DOHH2 (cell line): ENCODE data around the gene A1BG.

ENCODE experiments used
- H3F3A ChIP-seq: fragments of 200-600 bp; sonication (generic), shearing (Covaris generic); 2 replicates; pipeline ENCODE4 v1.6.0; 2016; ENCODE audit warnings: antibody characterized with exemption, mild to moderate bottlenecking; ENCODE audit not compliant: control insufficient read depth, insufficient read depth
- H3K27ac ChIP-seq: fragments of 200-600 bp; sonication (generic); 2 replicates; pipeline ENCODE4 v1.5.1; 2014; ENCODE audit warnings: low read depth, mild to moderate bottlenecking, low read length, moderate library complexity
- H3K27me3 ChIP-seq: fragments of 200-600 bp; sonication (generic); 2 replicates; pipeline ENCODE4 v1.6.1; 2014; ENCODE audit warnings: mild to moderate bottlenecking, low read length, mixed read lengths; ENCODE audit not compliant: control insufficient read depth
- H3K36me3 ChIP-seq: fragments of 200-600 bp; sonication (generic); 2 replicates; pipeline ENCODE4 v1.6.1; 2014; ENCODE audit warnings: mild to moderate bottlenecking, low read length, moderate library complexity, mixed read lengths; ENCODE audit not compliant: control insufficient read depth
- H3K4me1 ChIP-seq: fragments of 200-600 bp; sonication (generic); 2 replicates; pipeline ENCODE4 v1.6.1; 2014; ENCODE audit warnings: mild to moderate bottlenecking, low read length, mixed read lengths; ENCODE audit not compliant: control insufficient read depth
- H3K4me2 ChIP-seq: fragments of 200-600 bp; sonication (generic); 2 replicates; pipeline ENCODE4 v1.6.0; 2014; ENCODE audit warnings: mild to moderate bottlenecking, low read length, moderate library complexity
- H3K4me3 ChIP-seq: fragments of 200-600 bp; sonication (generic); 2 replicates; pipeline ENCODE4 v1.5.1; 2014; ENCODE audit warnings: mild to moderate bottlenecking, low read length, mixed read lengths
- H3K79me2 ChIP-seq: fragments of 200-600 bp; sonication (generic); 2 replicates; pipeline ENCODE4 v1.6.1; 2014; ENCODE audit warnings: mild to moderate bottlenecking, low read length, mixed read lengths; ENCODE audit not compliant: control insufficient read depth
- H3K9me2 ChIP-seq: fragments of 200-600 bp; sonication (generic); replicated peaks from 2 replicates; pipeline ENCODE4 v1.6.1; 2014; ENCODE audit warnings: mild to moderate bottlenecking, low read length, mixed read lengths; ENCODE audit not compliant: control insufficient read depth
- H3K9me3 ChIP-seq: fragments of 200-600 bp; sonication (generic); 2 replicates; pipeline ENCODE4 v1.6.1; 2014; ENCODE audit warnings: antibody characterized with exemption, low read length, mixed read lengths; ENCODE audit not compliant: control insufficient read depth, insufficient read depth
- H4K20me1 ChIP-seq: fragments of 200-600 bp; sonication (generic); 2 replicates; pipeline ENCODE4 v1.6.0; 2014; ENCODE audit warnings: low read depth, mild to moderate bottlenecking, antibody characterized with exemption, low read length, moderate library complexity; ENCODE audit not compliant: control insufficient read depth, insufficient read depth
- CTCF ChIP-seq: fragments of 200-600 bp; sonication (generic); IDR thresholded peaks from one replicate; pipeline ENCODE4 v1.5.1; 2014; ENCODE audit warnings: antibody characterized with exemption, mild to moderate bottlenecking, low read depth, low read length; ENCODE audit not compliant: poor library complexity, severe bottlenecking
- EZH2phosphoT487 ChIP-seq: fragments of 200-600 bp; sonication (generic); IDR thresholded peaks from 2 replicates; pipeline ENCODE4 v1.6.1; 2017; ENCODE audit warnings: borderline replicate concordance, mild to moderate bottlenecking, antibody characterized with exemption, low read length, moderate library complexity, mixed read lengths

The A1BG gene

DNA sequence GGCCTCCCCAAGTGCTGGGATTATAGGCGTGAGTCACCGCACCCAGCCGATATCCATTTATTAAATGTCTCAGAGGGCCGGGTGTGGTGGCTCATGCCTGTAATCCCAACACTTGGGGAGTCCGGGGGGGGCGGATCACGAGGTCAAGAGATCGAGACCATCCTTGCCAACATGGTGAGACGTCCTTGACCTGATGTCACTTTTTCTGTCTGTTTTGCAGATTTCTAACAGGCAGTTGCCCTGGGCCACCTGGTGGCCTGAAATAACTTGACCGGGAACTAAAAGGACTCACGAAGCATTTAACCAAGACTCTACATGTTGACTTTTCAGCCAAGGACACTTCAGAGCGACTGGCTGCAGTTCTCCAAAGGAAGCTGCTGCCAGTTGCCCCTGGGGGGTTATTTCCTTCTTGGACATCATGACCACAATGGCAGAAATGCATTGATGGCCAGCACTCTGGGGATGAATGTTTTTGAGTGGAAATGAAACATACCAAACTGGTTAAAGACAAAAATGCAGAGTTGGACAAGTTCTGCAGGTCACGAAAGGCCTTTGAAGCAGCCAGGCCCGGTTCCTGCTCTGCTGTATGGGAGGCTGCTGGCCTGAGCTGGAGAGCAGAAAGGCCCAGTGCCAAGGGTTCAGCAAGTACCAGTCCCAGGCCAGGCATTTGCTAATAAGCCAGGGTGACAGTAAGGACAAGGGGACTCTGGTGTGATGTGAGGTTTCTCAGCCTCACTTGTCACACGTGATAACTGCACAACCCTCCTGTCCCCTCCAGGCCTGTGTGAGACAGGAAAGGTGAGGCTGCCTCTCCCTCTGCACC is 19.2 kb upstream of the A1BG start:
- no peaks in the 10 kb centered on the region for H3K27me3 ChIP-seq
- H3K27ac ChIP-seq: no peak overlapping the region
- H3K9me3 ChIP-seq: no peaks in the 10 kb centered on the region
- H4K20me1 ChIP-seq: no peaks in the 10 kb centered on the region
- H3K36me3 ChIP-seq: no peaks in the 10 kb centered on the region
- H3K4me2 ChIP-seq: no peak overlapping the region
- no peak overlapping the region for H3K4me3 ChIP-seq
- H3F3A ChIP-seq: 0 out of 2 replicates have a peak, but pooled peaks cover 2% of the 10 kb centered on the region
- TF ChIP-seq EZH2phosphoT487 (no peak), CTCF (no peak)
- no peaks in the 10 kb centered on the region for H3K79me2 ChIP-seq
- H3K9me2 ChIP-seq: no peaks in the 10 kb centered on the region
- no peaks in the 10 kb centered on the region for H3K4me1 ChIP-seq

- Histone ChIP-seq H3K4me1 (peaks cover 4% of the 10 kb centered on the region; the same call in 1 of the 2 replicates), H4K20me1 (no peaks in the 10 kb centered on the region), H3K4me2 (no peak overlapping the region)
Observed at GRCh38 chr19:58368561-58369360, 15.5 kb upstream of the A1BG start.

GRCh38 chr19:58367698-58368454 is 14.6 kb upstream of the A1BG start:
- Histone ChIP-seq H3K9me3 (no peaks in the 10 kb centered on the region), H3K4me1 (peaks cover 4% of the 10 kb centered on the region; the same call in 1 of the 2 replicates), H3K4me3 (no peak overlapping the region), H3K36me3 (no peaks in the 10 kb centered on the region), H3K27me3 (no peaks in the 10 kb centered on the region), H3F3A (0 out of 2 replicates have a peak, but pooled peaks cover 2% of the 10 kb centered on the region), H3K9me2 (no peaks in the 10 kb centered on the region), H3K27ac (no peak overlapping the region), H4K20me1 (no peaks in the 10 kb centered on the region), H3K79me2 (no peaks in the 10 kb centered on the region), H3K4me2 (no peak overlapping the region)
- TF ChIP-seq EZH2phosphoT487 (no peak), CTCF (no peak)

More at GRCh38 chr19:58368561-58369360, 15.5 kb upstream of the A1BG start:
- no peaks in the 10 kb centered on the region for H3K36me3 ChIP-seq
- no peak for TF ChIP-seq CTCF
- TF ChIP-seq EZH2phosphoT487: no peak
- H3K27ac ChIP-seq: no peak overlapping the region
- no peak overlapping the region for H3K4me3 ChIP-seq
- 0 out of 2 replicates have a peak, but pooled peaks cover 2% of the 10 kb centered on the region for H3F3A ChIP-seq
- no peaks in the 10 kb centered on the region for H3K79me2 ChIP-seq
- no peaks in the 10 kb centered on the region for H3K27me3 ChIP-seq
- no peaks in the 10 kb centered on the region for H3K9me3 ChIP-seq
- no peaks in the 10 kb centered on the region for H3K9me2 ChIP-seq
